GM12892 (cell line): ENCODE measurements around the gene LTF.

Experiments
- POLR2A ChIP-seq: IDR thresholded peaks from 2 replicates; pipeline ENCODE4 v1.6.1; 2011; ENCODE audit warnings: low read depth, low read length, control low read depth
- POLR2AphosphoS5 ChIP-seq: IDR thresholded peaks from 2 replicates; pipeline ENCODE4 v1.6.1; 2011; ENCODE audit warnings: low read depth, low read length, control low read depth

- TF ChIP-seq POLR2AphosphoS5 (no peak), POLR2A (no peak)
Measured at GRCh38 chr3:46412786-46413298, 51.9 kb downstream of the LTF start.
